WTC11 (cell line): ENCODE data around the gene WWC1. TPM values are rescaled to one million over a fixed set of nuclear protein-coding genes. Genes with fewer than 3 reads are reported as not detected.

ENCODE experiments used
- ATAC-seq: fragments of 200-7000 bp; cut with Tn5 transposase; 2 replicates; pipeline ENCODE4 v1.10.0; 2021; ENCODE audit warnings: mild to moderate bottlenecking, moderate library complexity
- CTCF ChIA-PET: fragments of 300-600 bp; sonication (Branson Sonifier 250); formaldehyde crosslinking; loops from one replicate; lab custom pipeline; 2021; ENCODE audit warnings: antibody characterized with exemption; lab: Charles Lee
- POLR2A ChIA-PET: fragments of 350-600 bp; sonication (Branson Sonifier 250); formaldehyde crosslinking; loops from one replicate; lab custom pipeline; 2021; ENCODE audit warnings: antibody characterized with exemption; lab: Charles Lee
- DNase-seq: peaks from one replicate; pipeline ENCODE4 v3.0.0; 2021; ENCODE audit warnings: low spot score
- H3K27ac Mint-ChIP-seq: 2 replicates; pipeline ENCODE4 v1.8.0; 2021; ENCODE audit warnings: mixed read lengths
- H3K27me3 Mint-ChIP-seq: 2 replicates; pipeline ENCODE4 v1.8.0; 2021; ENCODE audit warnings: low read depth, mild to moderate bottlenecking, moderate library complexity, mixed read lengths
- H3K36me3 Mint-ChIP-seq: 2 replicates; pipeline ENCODE4 v1.8.0; 2021; ENCODE audit warnings: mixed read lengths
- H3K4me1 Mint-ChIP-seq: 2 replicates; pipeline ENCODE4 v1.8.0; 2022; ENCODE audit warnings: mixed read lengths
- H3K4me3 Mint-ChIP-seq: 2 replicates; pipeline ENCODE4 v1.8.0; 2021; ENCODE audit warnings: mild to moderate bottlenecking, moderate library complexity, mixed read lengths
- H3K9me3 Mint-ChIP-seq: 2 replicates; pipeline ENCODE4 v1.8.0; 2021; ENCODE audit warnings: mixed read lengths
- AFF4 ChIP-seq: sonication (generic); formaldehyde crosslinking; IDR thresholded peaks from 2 replicates; pipeline ENCODE4 v1.8.1; 2023; ENCODE audit warnings: mild to moderate bottlenecking, missing genetic modification reagents, borderline replicate concordance
- CBFB ChIP-seq: sonication (generic); formaldehyde crosslinking; IDR thresholded peaks from 2 replicates; pipeline ENCODE4 v1.8.1; 2022; ENCODE audit warnings: mild to moderate bottlenecking, low read depth, missing genetic modification reagents
- E2F5 ChIP-seq: sonication (generic); formaldehyde crosslinking; IDR thresholded peaks from 2 replicates; pipeline ENCODE4 v1.8.1; 2022; ENCODE audit warnings: mild to moderate bottlenecking, moderate library complexity, missing genetic modification reagents
- FOXJ3 ChIP-seq: sonication (generic); formaldehyde crosslinking; IDR thresholded peaks from 2 replicates; pipeline ENCODE4 v1.9.0; 2021; ENCODE audit warnings: missing genetic modification reagents, mild to moderate bottlenecking, borderline replicate concordance
- FOXP4 ChIP-seq: sonication (generic); formaldehyde crosslinking; IDR thresholded peaks from 2 replicates; pipeline ENCODE4 v1.8.0; 2022; ENCODE audit warnings: mild to moderate bottlenecking, missing genetic modification reagents
- GTF2I ChIP-seq: fragments of 250-450 bp; sonication (Bioruptor Pico); conservative IDR thresholded peaks from 2 replicates; pipeline ENCODE4 v1.4.0; 2021; ENCODE audit warnings: mild to moderate bottlenecking
- IRF1 ChIP-seq: sonication (generic); formaldehyde crosslinking; IDR thresholded peaks from 2 replicates; pipeline ENCODE4 v1.8.0; 2023; ENCODE audit warnings: missing genetic modification reagents
- IRF2 ChIP-seq: sonication (generic); formaldehyde crosslinking; IDR thresholded peaks from 2 replicates; pipeline ENCODE4 v1.8.0; 2022; ENCODE audit warnings: low read depth, missing genetic modification reagents, borderline replicate concordance
- JAZF1 ChIP-seq: fragments of 250-450 bp; sonication (Bioruptor Pico); IDR thresholded peaks from 2 replicates; pipeline ENCODE4 v1.9.0; 2021; ENCODE audit warnings: moderate library complexity, mild to moderate bottlenecking, inconsistent platforms
- MAX ChIP-seq: sonication (generic); formaldehyde crosslinking; IDR thresholded peaks from 2 replicates; pipeline ENCODE4 v1.8.0; 2022; ENCODE audit warnings: mild to moderate bottlenecking, missing genetic modification reagents
- MLX ChIP-seq: sonication (generic); formaldehyde crosslinking; IDR thresholded peaks from 2 replicates; pipeline ENCODE4 v1.8.1; 2023; ENCODE audit warnings: mild to moderate bottlenecking, missing genetic modification reagents, moderate library complexity
- MYBL2 ChIP-seq: sonication (generic); formaldehyde crosslinking; IDR thresholded peaks from 2 replicates; pipeline ENCODE4 v1.8.1; 2023; ENCODE audit warnings: mild to moderate bottlenecking, moderate library complexity, missing genetic modification reagents
- NFATC4 ChIP-seq: fragments of 250-450 bp; sonication (Bioruptor Pico); IDR thresholded peaks from 2 replicates; pipeline ENCODE4 v1.9.0; 2021; ENCODE audit warnings: mild to moderate bottlenecking
- NFYB ChIP-seq: sonication (generic); formaldehyde crosslinking; conservative IDR thresholded peaks from 2 replicates; pipeline ENCODE4 v1.8.0; 2022; ENCODE audit warnings: low read depth, missing genetic modification reagents
- OVOL2 ChIP-seq: fragments of 250-450 bp; sonication (Bioruptor Pico); IDR thresholded peaks from 2 replicates; pipeline ENCODE4 v1.9.0; 2021; ENCODE audit warnings: mild to moderate bottlenecking, borderline replicate concordance
- TEAD1 ChIP-seq: sonication (generic); formaldehyde crosslinking; IDR thresholded peaks from 2 replicates; pipeline ENCODE4 v1.8.0; 2022; ENCODE audit warnings: mild to moderate bottlenecking, missing genetic modification reagents
- USF1 ChIP-seq: sonication (generic); formaldehyde crosslinking; IDR thresholded peaks from 2 replicates; pipeline ENCODE4 v1.8.0; 2022; ENCODE audit warnings: mild to moderate bottlenecking, missing genetic modification reagents
- USF2 ChIP-seq: sonication (generic); formaldehyde crosslinking; IDR thresholded peaks from 2 replicates; pipeline ENCODE4 v1.8.1; 2023; ENCODE audit warnings: mild to moderate bottlenecking, missing genetic modification reagents, moderate library complexity
- ZMAT4 ChIP-seq: fragments of 250-450 bp; sonication (Bioruptor Pico); IDR thresholded peaks from 2 replicates; pipeline ENCODE4 v1.9.0; 2021; ENCODE audit warnings: mild to moderate bottlenecking
- ZNF512 ChIP-seq: sonication (generic); formaldehyde crosslinking; IDR thresholded peaks from 2 replicates; pipeline ENCODE4 v1.8.1; 2022; ENCODE audit warnings: missing genetic modification reagents, borderline replicate concordance
- total RNA-seq: library from RNA; stranded (reverse); gene quantifications from 3 replicates; pipeline ENCODE4 v1.2.3, GENCODE V29; 2021

Gene WWC1
- total RNA-seq, 1 experiment from 2014 or later: 48.4 TPM

GRCh38 chr5:168411871-168412270, 120.4 kb downstream of the WWC1 start:
- H3K36me3 Mint-ChIP-seq: peaks cover 37% of the 10 kb centered on the region
- ChIA-PET POLR2A (no interaction called here), CTCF (interaction anchor here (1.6 kb wide), 2 partner anchors 10 to 143 kb away, joined by 3 to 7 read pairs; no protein-coding TSS in a partner anchor)
- TF ChIP-seq AFF4: no peak
- TF ChIP-seq MLX (CRISPR knock-in tag): no peak
- TF ChIP-seq USF1 (CRISPR knock-in tag): no peak
- no peak for TF ChIP-seq CBFB (CRISPR knock-in tag)
- no peak for TF ChIP-seq USF2 (CRISPR knock-in tag)
- no peak for TF ChIP-seq ZNF512 (CRISPR knock-in tag)
- DNase-seq (no peak), ATAC-seq (no peak)
- no peaks in the 10 kb centered on the region for H3K27me3 Mint-ChIP-seq
- H3K4me3 Mint-ChIP-seq: no peak overlapping the region
- H3K4me1 Mint-ChIP-seq: no peaks in the 10 kb centered on the region
- no peaks in the 10 kb centered on the region for H3K9me3 Mint-ChIP-seq
- no peak overlapping the region for H3K27ac Mint-ChIP-seq

GRCh38 chr5:168413062-168413461, 121.6 kb downstream of the WWC1 start:
- Mint-ChIP-seq H3K27ac (no peak overlapping the region), H3K9me3 (no peaks in the 10 kb centered on the region)
- ATAC-seq: no peak
- no peak for TF ChIP-seq MYBL2 (CRISPR knock-in tag)
- TF ChIP-seq GTF2I (CRISPR knock-in tag): no peak
- no peak for TF ChIP-seq ZMAT4 (CRISPR knock-in tag)
- no peak for TF ChIP-seq TEAD1 (CRISPR knock-in tag)
- no peak for TF ChIP-seq FOXP4
- no peak for TF ChIP-seq OVOL2 (CRISPR knock-in tag)
- no peak for TF ChIP-seq IRF1 (CRISPR knock-in tag)
- no peak for TF ChIP-seq FOXJ3
- TF ChIP-seq IRF2: no peak
- TF ChIP-seq E2F5 (CRISPR knock-in tag): no peak
- TF ChIP-seq NFYB (CRISPR knock-in tag): no peak
- no peak for TF ChIP-seq JAZF1 (CRISPR knock-in tag)
- TF ChIP-seq CBFB (CRISPR knock-in tag): no peak
- TF ChIP-seq NFATC4 (CRISPR knock-in tag): no peak
- TF ChIP-seq MAX: no peak
- TF ChIP-seq, all 79 proteins: peak for 0
- Mint-ChIP-seq H3K4me3 (no peak overlapping the region), H3K4me1 (no peaks in the 10 kb centered on the region), H3K36me3 (peaks cover 34% of the 10 kb centered on the region), H3K27me3 (no peaks in the 10 kb centered on the region)
- CTCF ChIA-PET: interaction anchor here (1.6 kb wide), 1 partner anchor 144 kb away, joined by 7 read pairs; no protein-coding TSS in a partner anchor
- no peak for DNase-seq
- POLR2A ChIA-PET: no interaction called here
